SK-N-SH treated with all-trans-retinoic acid at 6 μM for 48 hours (cell line): ENCODE results near the gene UBE2H.

Source experiments
- ATAC-seq: fragments of 200-7000 bp; cut with Tn5 transposase; 3 replicates; pipeline ENCODE4 v1.9.1; 2020; ENCODE audit warnings: mild to moderate bottlenecking, moderate library complexity
- BACH2 ChIP-seq: fragments of 250-450 bp; sonication (Bioruptor Pico); IDR thresholded peaks from 2 replicates; pipeline ENCODE4 v1.9.0; 2021; ENCODE audit warnings: mild to moderate bottlenecking, borderline replicate concordance
- CSDC2 ChIP-seq: fragments of 250-450 bp; sonication (Bioruptor Pico); IDR thresholded peaks from 2 replicates; pipeline ENCODE4 v1.5.0; 2020; ENCODE audit warnings: mild to moderate bottlenecking, moderate library complexity
- ESRRG ChIP-seq: fragments of 250-450 bp; sonication (Bioruptor Pico); IDR thresholded peaks from 2 replicates; pipeline ENCODE4 v1.6.1; 2021; ENCODE audit warnings: mild to moderate bottlenecking
- GLIS3 ChIP-seq: fragments of 250-450 bp; sonication (Bioruptor Pico); IDR thresholded peaks from 2 replicates; pipeline ENCODE4 v1.5.0; 2020; ENCODE audit warnings: mild to moderate bottlenecking, moderate library complexity
- ISL1 ChIP-seq: fragments of 250-450 bp; sonication (Bioruptor Pico); IDR thresholded peaks from 2 replicates; pipeline ENCODE4 v2.1.2; 2022; ENCODE audit warnings: mild to moderate bottlenecking, moderate library complexity
- OSR1 ChIP-seq: fragments of 250-450 bp; sonication (Bioruptor Pico); IDR thresholded peaks from 2 replicates; pipeline ENCODE4 v1.8.0; 2022; ENCODE audit warnings: moderate library complexity, mild to moderate bottlenecking, inconsistent platforms
- RARB ChIP-seq: fragments of 250-450 bp; sonication (Bioruptor Pico); IDR thresholded peaks from 2 replicates; pipeline ENCODE4 v1.8.0; 2021; ENCODE audit warnings: mild to moderate bottlenecking, moderate library complexity
- SNAI2 ChIP-seq: fragments of 250-450 bp; sonication (Bioruptor Pico); IDR thresholded peaks from 2 replicates; pipeline ENCODE4 v1.5.0; 2020; ENCODE audit warnings: mild to moderate bottlenecking, moderate library complexity
- TCF4 ChIP-seq: fragments of 250-450 bp; sonication (Bioruptor Pico); IDR thresholded peaks from 2 replicates; pipeline ENCODE4 v1.8.0; 2021; ENCODE audit warnings: mild to moderate bottlenecking, moderate library complexity, borderline replicate concordance
- TOX ChIP-seq: fragments of 250-450 bp; sonication (Bioruptor Pico); IDR thresholded peaks from 2 replicates; pipeline ENCODE4 v1.8.0; 2021; ENCODE audit warnings: mild to moderate bottlenecking, moderate library complexity, borderline replicate concordance
- ZC3H10 ChIP-seq: fragments of 250-450 bp; sonication (Bioruptor Pico); IDR thresholded peaks from 2 replicates; pipeline ENCODE4 v1.5.1; 2021; ENCODE audit warnings: mild to moderate bottlenecking, moderate library complexity
- ZFP3 ChIP-seq: fragments of 250-450 bp; sonication (Bioruptor Pico); IDR thresholded peaks from 2 replicates; pipeline ENCODE4 v1.5.0; 2020; ENCODE audit warnings: mild to moderate bottlenecking, moderate library complexity
- ZNF70 ChIP-seq: fragments of 450-650 bp; formaldehyde crosslinking; IDR thresholded peaks from 2 replicates; pipeline ENCODE4 v1.5.0; 2020; ENCODE audit warnings: mild to moderate bottlenecking, moderate library complexity
- ZNF8 ChIP-seq: fragments of 450-650 bp; formaldehyde crosslinking; IDR thresholded peaks from 2 replicates; pipeline ENCODE4 v1.5.0; 2020; ENCODE audit warnings: mild to moderate bottlenecking, moderate library complexity
- TF ChIP-seq, protein P1 (sequence below): fragments of 250-450 bp; sonication (Bioruptor Pico); IDR thresholded peaks from 2 replicates; pipeline ENCODE4 v1.5.1; 2020; ENCODE audit warnings: low read depth, mild to moderate bottlenecking, moderate library complexity
- TF ChIP-seq, protein P2 (sequence below): fragments of 250-450 bp; sonication (Bioruptor Pico); IDR thresholded peaks from 2 replicates; pipeline ENCODE4 v1.8.0; 2020; ENCODE audit warnings: mild to moderate bottlenecking, moderate library complexity, borderline replicate concordance
- TF ChIP-seq, protein P3 (sequence below): fragments of 250-450 bp; sonication (Bioruptor Pico); IDR thresholded peaks from 2 replicates; pipeline ENCODE4 v1.5.1; 2021; ENCODE audit warnings: mild to moderate bottlenecking, moderate library complexity
- TF ChIP-seq, protein P4 (sequence below): fragments of 250-450 bp; sonication (Bioruptor Pico); IDR thresholded peaks from 2 replicates; pipeline ENCODE4 v1.8.0; 2021; ENCODE audit warnings: low read depth, mild to moderate bottlenecking, moderate library complexity, borderline replicate concordance
- TF ChIP-seq, protein P5 (sequence below): fragments of 250-450 bp; sonication (Bioruptor Pico); IDR thresholded peaks from 2 replicates; pipeline ENCODE4 v1.5.0; 2020; ENCODE audit warnings: mild to moderate bottlenecking, moderate library complexity

The UBE2H gene

DNA sequence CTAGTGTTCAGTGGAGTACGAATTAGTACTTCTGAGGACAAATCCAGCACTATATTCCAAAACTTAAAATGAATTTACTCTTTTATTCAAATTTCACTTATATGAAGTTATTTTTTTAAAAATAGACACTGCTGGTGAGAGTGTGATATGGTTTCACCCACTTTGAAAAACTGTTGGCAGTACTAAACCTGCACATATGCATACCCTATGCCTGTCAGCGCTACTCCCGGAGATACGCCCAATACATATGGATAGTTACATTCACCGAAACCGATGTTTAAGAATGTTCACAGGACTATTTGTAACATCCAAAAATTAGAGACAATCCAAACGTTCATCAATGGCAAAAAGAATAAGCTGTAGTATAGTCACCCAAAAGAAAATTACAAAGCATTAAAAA lies 69.6 kb downstream of the UBE2H start:
- ATAC-seq = no peak

DNA sequence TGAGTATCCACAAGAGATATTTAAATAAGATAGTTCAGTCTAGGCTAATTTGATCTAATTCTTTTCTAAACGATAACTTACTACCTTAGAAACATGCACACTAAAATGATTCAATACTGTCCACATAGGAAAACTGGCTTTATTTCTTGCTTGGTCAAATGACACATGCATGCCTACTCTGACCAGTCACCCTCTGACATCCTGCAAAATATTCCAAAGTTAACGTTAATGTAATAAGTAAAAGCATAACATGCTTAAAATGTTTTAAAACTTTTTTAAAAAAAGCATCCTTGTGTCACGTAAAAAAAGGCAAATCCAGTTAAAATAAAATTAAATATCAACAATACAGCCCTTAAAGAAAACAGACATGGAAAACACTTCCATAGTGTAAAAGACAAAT lies 70.2 kb downstream of the UBE2H start:
- TF ChIP-seq ISL1 (CRISPR knock-in tag) = 0 out of 2 replicates have a peak, but pooled peaks have one; percentile 52
- TF ChIP-seq BACH2 (CRISPR knock-in tag) = no peak
- TF ChIP-seq, protein P1, sequence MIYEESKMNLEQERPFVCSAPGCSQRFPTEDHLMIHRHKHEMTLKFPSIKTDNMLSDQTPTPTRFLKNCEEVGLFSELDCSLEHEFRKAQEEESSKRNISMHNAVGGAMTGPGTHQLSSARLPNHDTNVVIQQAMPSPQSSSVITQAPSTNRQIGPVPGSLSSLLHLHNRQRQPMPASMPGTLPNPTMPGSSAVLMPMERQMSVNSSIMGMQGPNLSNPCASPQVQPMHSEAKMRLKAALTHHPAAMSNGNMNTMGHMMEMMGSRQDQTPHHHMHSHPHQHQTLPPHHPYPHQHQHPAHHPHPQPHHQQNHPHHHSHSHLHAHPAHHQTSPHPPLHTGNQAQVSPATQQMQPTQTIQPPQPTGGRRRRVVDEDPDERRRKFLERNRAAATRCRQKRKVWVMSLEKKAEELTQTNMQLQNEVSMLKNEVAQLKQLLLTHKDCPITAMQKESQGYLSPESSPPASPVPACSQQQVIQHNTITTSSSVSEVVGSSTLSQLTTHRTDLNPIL = no peak
- ATAC-seq = peak; percentile 77

More for the DNA sequence above, 69.6 kb downstream of the UBE2H start:
- TF ChIP-seq, protein P2, sequence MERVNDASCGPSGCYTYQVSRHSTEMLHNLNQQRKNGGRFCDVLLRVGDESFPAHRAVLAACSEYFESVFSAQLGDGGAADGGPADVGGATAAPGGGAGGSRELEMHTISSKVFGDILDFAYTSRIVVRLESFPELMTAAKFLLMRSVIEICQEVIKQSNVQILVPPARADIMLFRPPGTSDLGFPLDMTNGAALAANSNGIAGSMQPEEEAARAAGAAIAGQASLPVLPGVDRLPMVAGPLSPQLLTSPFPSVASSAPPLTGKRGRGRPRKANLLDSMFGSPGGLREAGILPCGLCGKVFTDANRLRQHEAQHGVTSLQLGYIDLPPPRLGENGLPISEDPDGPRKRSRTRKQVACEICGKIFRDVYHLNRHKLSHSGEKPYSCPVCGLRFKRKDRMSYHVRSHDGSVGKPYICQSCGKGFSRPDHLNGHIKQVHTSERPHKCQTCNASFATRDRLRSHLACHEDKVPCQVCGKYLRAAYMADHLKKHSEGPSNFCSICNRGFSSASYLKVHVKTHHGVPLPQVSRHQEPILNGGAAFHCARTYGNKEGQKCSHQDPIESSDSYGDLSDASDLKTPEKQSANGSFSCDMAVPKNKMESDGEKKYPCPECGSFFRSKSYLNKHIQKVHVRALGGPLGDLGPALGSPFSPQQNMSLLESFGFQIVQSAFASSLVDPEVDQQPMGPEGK (CRISPR knock-in tag) = no peak
- TF ChIP-seq GLIS3 (CRISPR knock-in tag) = no peak
- TF ChIP-seq, protein P3, sequence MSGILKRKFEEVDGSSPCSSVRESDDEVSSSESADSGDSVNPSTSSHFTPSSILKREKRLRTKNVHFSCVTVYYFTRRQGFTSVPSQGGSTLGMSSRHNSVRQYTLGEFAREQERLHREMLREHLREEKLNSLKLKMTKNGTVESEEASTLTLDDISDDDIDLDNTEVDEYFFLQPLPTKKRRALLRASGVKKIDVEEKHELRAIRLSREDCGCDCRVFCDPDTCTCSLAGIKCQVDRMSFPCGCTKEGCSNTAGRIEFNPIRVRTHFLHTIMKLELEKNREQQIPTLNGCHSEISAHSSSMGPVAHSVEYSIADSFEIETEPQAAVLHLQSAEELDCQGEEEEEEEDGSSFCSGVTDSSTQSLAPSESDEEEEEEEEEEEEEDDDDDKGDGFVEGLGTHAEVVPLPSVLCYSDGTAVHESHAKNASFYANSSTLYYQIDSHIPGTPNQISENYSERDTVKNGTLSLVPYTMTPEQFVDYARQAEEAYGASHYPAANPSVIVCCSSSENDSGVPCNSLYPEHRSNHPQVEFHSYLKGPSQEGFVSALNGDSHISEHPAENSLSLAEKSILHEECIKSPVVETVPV (CRISPR knock-in tag) = no peak
- TF ChIP-seq OSR1 = no peak
- TF ChIP-seq ISL1 (CRISPR knock-in tag) = no peak
- TF ChIP-seq TCF4 = no peak
- no peak for TF ChIP-seq ZNF70
- no peak for TF ChIP-seq ZC3H10 (CRISPR knock-in tag)
- no peak for TF ChIP-seq RARB
- no peak for TF ChIP-seq ZFP3 (CRISPR knock-in tag)
- TF ChIP-seq, protein P1 = no peak
- no peak for TF ChIP-seq TOX (CRISPR knock-in tag)
- TF ChIP-seq ESRRG (CRISPR knock-in tag) = no peak
- TF ChIP-seq CSDC2 (CRISPR knock-in tag) = no peak
- TF ChIP-seq, protein P4, sequence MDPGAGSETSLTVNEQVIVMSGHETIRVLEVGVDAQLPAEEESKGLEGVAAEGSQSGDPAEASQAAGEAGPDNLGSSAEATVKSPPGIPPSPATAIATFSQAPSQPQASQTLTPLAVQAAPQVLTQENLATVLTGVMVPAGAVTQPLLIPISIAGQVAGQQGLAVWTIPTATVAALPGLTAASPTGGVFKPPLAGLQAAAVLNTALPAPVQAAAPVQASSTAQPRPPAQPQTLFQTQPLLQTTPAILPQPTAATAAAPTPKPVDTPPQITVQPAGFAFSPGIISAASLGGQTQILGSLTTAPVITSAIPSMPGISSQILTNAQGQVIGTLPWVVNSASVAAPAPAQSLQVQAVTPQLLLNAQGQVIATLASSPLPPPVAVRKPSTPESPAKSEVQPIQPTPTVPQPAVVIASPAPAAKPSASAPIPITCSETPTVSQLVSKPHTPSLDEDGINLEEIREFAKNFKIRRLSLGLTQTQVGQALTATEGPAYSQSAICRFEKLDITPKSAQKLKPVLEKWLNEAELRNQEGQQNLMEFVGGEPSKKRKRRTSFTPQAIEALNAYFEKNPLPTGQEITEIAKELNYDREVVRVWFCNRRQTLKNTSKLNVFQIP (CRISPR knock-in tag) = no peak
- TF ChIP-seq ZNF8 (CRISPR knock-in tag) = no peak
- TF ChIP-seq, protein P5, sequence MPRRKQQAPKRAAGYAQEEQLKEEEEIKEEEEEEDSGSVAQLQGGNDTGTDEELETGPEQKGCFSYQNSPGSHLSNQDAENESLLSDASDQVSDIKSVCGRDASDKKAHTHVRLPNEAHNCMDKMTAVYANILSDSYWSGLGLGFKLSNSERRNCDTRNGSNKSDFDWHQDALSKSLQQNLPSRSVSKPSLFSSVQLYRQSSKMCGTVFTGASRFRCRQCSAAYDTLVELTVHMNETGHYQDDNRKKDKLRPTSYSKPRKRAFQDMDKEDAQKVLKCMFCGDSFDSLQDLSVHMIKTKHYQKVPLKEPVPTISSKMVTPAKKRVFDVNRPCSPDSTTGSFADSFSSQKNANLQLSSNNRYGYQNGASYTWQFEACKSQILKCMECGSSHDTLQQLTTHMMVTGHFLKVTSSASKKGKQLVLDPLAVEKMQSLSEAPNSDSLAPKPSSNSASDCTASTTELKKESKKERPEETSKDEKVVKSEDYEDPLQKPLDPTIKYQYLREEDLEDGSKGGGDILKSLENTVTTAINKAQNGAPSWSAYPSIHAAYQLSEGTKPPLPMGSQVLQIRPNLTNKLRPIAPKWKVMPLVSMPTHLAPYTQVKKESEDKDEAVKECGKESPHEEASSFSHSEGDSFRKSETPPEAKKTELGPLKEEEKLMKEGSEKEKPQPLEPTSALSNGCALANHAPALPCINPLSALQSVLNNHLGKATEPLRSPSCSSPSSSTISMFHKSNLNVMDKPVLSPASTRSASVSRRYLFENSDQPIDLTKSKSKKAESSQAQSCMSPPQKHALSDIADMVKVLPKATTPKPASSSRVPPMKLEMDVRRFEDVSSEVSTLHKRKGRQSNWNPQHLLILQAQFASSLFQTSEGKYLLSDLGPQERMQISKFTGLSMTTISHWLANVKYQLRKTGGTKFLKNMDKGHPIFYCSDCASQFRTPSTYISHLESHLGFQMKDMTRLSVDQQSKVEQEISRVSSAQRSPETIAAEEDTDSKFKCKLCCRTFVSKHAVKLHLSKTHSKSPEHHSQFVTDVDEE (CRISPR knock-in tag) = no peak

DNA sequence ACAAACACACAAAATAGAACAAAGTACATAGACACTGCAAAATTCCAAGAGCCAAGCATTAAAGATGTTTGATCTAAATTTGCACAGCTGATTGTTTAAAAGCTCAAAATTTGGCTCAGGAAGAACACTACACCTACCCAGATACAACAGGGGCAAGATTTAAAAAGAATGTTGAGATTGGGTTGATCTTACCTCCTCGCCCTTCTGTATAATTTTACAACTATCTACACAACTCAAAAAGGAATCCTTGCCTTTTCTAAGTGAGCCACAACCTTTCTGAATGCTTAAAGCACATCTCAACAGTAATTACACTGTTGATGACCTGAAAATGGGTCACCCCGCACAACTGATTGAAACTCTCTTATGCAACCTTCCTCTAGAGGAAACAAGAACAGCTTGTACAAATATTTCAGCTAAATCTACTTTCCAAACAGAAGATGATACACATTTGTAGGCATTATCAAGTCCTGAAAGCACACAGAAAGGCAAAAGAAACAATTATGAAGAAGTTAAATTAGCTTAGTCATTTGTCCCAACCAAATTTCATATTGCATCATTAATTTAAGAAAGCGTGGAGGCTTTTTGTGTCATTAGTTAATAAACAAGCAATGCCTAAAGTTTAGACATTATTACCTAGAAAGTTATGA lies 75.5 kb downstream of the UBE2H start:
- ATAC-seq = no peak
- no peak for TF ChIP-seq ESRRG (CRISPR knock-in tag)
- no peak for TF ChIP-seq OSR1
- no peak for TF ChIP-seq TOX (CRISPR knock-in tag)
- TF ChIP-seq BACH2 (CRISPR knock-in tag) = no peak
- no peak for TF ChIP-seq ISL1 (CRISPR knock-in tag)
- no peak for TF ChIP-seq GLIS3 (CRISPR knock-in tag)
- TF ChIP-seq CSDC2 (CRISPR knock-in tag) = no peak
- no peak for TF ChIP-seq ZNF8 (CRISPR knock-in tag)
- TF ChIP-seq ZNF70 = no peak
- no peak for TF ChIP-seq SNAI2 (CRISPR knock-in tag)
- TF ChIP-seq TCF4 = no peak
- TF ChIP-seq, protein P4 (CRISPR knock-in tag) = no peak
- TF ChIP-seq, protein P5 (CRISPR knock-in tag) = no peak
- TF ChIP-seq, protein P1 = no peak
